ENCODE results near the gene ZMYM2.
"Not testable (repeated sequence)": the region's sequence is repeated elsewhere in the genome, so short reads cannot be mapped to it uniquely, and the experiment has no call there.

ZMYM2 gene

GRCh38 chr13:19958155-19959111, at the start of gene ZMYM2:
Gene ZMYM2 (plus strand): TSS chr13:19958727. CDS start chr13:19993073, 34,346 bp downstream.
- peak; percentile 98 for DNase-seq (ENCODE audit: low spot score)

- no peak for DNase-seq (ENCODE audit: low spot score)
Measured at GRCh38 chr13:19910336-19911072, 48.0 kb upstream of the ZMYM2 start.

GRCh38 chr13:19927117-19927748, 31.3 kb upstream of the ZMYM2 start:
- DNase-seq (ENCODE audit: low spot score): peak; percentile 37

DNA sequence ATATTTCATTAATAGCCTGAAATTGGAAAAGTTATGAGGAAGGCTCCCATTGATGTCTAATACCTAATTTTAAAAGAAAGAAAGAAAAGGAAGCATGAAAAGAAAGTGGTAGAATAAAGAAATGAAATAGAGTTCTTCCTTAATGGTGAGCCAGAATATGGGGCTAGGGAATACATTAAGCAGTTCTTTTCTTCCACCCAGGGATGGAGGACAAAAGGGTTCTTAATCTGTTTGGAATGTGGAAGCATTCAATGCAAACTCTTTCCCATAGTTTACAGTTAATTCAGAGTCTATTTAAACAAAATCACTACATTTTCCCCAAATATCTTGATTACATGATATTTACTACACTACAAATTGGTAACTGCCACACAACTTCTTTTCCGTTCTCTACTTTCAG, 18.4 kb upstream of the ZMYM2 start:
- DNase-seq (ENCODE audit: low spot score): no peak

GRCh38 chr13:19950374-19950773, 8.2 kb upstream of the ZMYM2 start:
- DNase-seq (ENCODE audit: low spot score): no peak

DNA sequence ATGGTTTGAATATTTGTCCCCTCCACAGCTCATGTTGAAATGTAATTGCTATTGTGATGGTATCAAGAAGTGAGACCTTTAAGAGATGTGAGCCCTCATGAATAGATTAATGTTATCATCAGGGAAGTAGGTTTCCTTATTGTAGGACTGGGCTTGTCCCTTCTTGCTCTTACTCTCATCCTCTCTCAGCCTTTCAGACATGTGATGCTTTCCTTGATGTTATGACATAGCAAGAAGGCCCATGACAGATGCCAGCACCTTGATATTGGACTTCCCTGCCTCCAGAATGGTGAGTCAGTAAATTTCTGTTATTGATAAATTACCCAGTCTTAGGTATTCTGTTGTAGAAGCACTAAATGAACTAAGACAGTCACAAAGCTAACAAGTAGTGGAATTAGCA, 5.7 kb upstream of the ZMYM2 start:
- DNase-seq (ENCODE audit: low spot score): no peak

- DNase-seq (ENCODE audit: low spot score): no peak
Measured at GRCh38 chr13:19955873-19956559, 2.5 kb upstream of the ZMYM2 start.

DNA sequence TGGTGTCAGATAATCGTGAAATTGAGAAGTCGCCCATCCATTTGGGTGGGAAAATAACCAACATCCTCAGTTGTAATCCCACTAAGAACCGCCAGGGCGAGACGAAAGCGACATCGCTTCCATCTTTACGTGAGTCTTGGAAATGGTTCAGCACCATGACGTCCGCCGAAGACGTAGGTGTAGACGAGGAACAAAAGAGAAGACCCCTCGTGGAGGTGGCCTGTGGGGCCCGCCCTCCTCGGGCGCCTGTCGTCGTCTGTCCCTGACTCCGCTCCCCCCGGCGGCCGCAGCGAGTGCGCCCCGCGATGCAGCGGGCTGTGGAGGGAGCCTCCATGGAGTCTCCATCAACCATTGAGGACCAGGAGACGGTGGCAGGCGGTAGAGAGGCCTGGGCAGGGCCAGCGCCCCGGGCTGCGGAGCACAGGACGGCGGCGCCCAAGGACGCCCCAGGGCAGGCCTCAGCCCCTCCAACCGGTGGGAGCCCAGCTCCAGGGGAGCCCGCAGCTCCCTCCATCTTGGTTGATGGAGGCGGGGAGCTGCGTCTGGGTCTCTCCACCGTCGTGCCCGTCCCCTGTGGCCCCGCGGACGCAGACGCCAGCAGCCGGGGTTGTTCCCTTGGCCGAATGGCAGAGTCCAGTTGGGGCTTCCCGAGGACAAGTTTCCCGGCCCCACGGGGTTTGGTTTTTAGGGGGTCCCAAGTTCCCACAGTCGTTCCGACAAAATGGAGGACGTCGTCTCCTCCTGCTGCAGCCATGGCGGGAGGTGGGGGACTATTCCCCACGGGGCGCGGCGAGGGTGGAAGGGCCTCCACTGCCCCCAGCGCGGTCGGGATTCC, 990 bp upstream of the ZMYM2 start:
- peak; percentile 71 for DNase-seq (ENCODE audit: low spot score)

GRCh38 chr13:19959141-19959830, 759 bp downstream of the ZMYM2 start:
- DNase-seq (ENCODE audit: low spot score): peak; percentile 28

DNA sequence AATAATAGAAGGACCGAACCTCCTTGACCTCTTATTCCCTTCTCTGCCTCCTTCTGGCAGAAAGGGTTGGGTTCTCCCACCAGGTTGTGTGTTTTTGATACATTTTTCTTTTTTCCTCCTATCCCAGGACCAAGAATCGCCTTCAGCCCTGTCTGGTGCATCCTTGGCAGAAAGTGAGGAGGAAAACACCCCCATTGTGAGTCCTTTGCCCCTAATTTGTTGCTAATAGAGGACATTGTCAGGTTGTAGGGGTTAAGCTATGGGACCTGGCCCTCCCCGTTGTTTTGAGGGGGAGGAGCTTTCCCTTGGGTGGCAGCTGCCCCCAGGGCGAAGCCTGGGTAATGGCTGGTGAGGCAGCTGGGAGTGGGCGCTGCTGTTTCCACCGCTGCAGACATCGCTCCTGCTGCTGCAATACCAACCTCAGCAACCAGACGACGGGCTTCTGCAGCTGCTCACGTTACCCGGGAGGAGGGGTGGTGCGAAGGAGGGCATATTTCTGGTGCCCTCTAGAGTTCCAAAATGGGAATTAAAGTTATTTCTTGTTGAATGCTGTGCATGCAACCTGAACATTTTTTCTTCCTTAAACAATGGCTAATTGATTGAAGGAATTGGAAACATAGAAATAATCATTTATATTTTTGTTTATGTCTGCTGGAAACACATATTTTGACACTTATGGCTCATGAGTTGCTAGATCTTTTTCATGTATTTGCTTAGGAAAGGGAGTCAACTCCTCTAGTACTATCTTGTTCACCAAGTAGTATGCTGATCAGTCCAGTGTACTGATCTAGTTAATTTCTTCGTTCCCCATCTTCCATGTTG, 1.5 kb downstream of the ZMYM2 start:
- peak; percentile 74 for DNase-seq (ENCODE audit: low spot score)

DNA sequence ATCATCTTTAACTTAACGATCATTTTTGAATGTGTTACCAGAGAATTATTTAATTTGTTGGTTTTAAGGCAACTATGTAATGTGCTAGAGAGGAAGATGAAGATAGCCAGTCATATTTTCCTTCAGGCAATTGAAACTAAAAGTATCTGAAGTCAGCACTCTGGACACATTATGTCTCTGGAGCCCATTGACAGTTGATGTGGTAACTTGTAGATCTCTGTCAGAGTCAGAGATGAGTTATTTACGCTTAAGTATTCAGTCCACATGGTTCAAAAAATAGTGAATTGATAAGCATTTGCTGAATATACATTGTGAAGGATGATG, 2.1 kb downstream of the ZMYM2 start:
- no peak for DNase-seq (ENCODE audit: low spot score)

- no peak for DNase-seq (ENCODE audit: low spot score)
Measured at GRCh38 chr13:19961489-19961888, 3.0 kb downstream of the ZMYM2 start.

DNA sequence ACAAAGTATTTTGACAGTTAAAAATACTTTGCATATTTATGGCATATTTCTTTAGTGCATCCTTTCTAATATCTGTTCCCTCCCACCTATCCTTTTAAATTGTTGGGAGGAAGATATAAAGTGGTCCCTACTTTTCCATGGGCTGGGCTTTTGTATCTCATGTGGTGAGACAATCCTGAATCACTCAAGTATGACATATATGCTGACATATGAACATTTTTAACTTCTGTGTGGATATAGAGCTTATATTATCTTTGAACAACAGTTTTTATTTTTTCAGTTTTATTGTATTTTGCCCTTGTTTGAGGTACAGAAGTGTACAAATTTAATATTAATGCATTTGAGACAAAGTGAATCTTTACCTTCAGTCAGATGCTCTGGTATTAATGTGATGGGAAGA, 3.4 kb downstream of the ZMYM2 start:
- no peak for DNase-seq (ENCODE audit: low spot score)

GRCh38 chr13:19962894-19963293, 4.4 kb downstream of the ZMYM2 start:
- DNase-seq (ENCODE audit: low spot score): no peak

- no peak for DNase-seq (ENCODE audit: low spot score)
Measured at GRCh38 chr13:19967621-19968020, 9.1 kb downstream of the ZMYM2 start.

GRCh38 chr13:19974498-19975009, 16.0 kb downstream of the ZMYM2 start:
- not testable (repeated sequence) for DNase-seq (ENCODE audit: low spot score)

- no peak for DNase-seq (ENCODE audit: low spot score)
Measured at GRCh38 chr13:19978831-19979437, 20.4 kb downstream of the ZMYM2 start.

- DNase-seq (ENCODE audit: low spot score): no peak
Measured at GRCh38 chr13:19981685-19982238, 23.2 kb downstream of the ZMYM2 start.
